Stimulated activated CD4-positive, alpha-beta T cell treated with anti-CD3 and anti-CD28 coated beads, Interleukin-1b, Interleukin-23, amount 100 ng/mL, for 24 hours (primary cell): ENCODE measurements around the gene LRRC70.

Experiments
- DNase-seq, 4 experiments: peaks; one replicate each; pipeline ENCODE4 v3.0.0-alpha.2; 2020; ENCODE audit warnings: low read depth in 4 of 4, low spot score in 1 of 4

Gene LRRC70

GRCh38 chr5:62575066-62575465 lies 3.6 kb upstream of the LRRC70 start:
- no peak for DNase-seq

GRCh38 chr5:62575489-62575888 lies 3.1 kb upstream of the LRRC70 start:
- no peak for DNase-seq

- DNase-seq = no peak
Measured at GRCh38 chr5:62576570-62577170, 1.9 kb upstream of the LRRC70 start.

- DNase-seq = no peak
Measured at GRCh38 chr5:62577488-62577887, 1.1 kb upstream of the LRRC70 start.

- DNase-seq = no peak
Measured at GRCh38 chr5:62579761-62580160, 1.1 kb downstream of the LRRC70 start.

- no peak for DNase-seq
Measured at GRCh38 chr5:62581836-62582597, 3.4 kb downstream of the LRRC70 start.

GRCh38 chr5:62584391-62584790 lies 5.8 kb downstream of the LRRC70 start:
- no peak for DNase-seq

- no peak for DNase-seq
Measured at GRCh38 chr5:62585306-62585705, 6.7 kb downstream of the LRRC70 start.

GRCh38 chr5:62585751-62586150 lies 7.1 kb downstream of the LRRC70 start:
- DNase-seq = no peak

- DNase-seq = no peak
Measured at GRCh38 chr5:62587737-62588136, 9.1 kb downstream of the LRRC70 start.

- DNase-seq = no peak
Measured at GRCh38 chr5:62588668-62589067, 10.0 kb downstream of the LRRC70 start.

GRCh38 chr5:62589504-62589903 lies 10.9 kb downstream of the LRRC70 start:
- DNase-seq = no peak

- no peak for DNase-seq
Measured at GRCh38 chr5:62590387-62590786, 11.8 kb downstream of the LRRC70 start.

GRCh38 chr5:62592558-62592957 lies 13.9 kb downstream of the LRRC70 start:
- DNase-seq = no peak

GRCh38 chr5:62593331-62593730 lies 14.7 kb downstream of the LRRC70 start:
- no peak for DNase-seq

- no peak for DNase-seq
Measured at GRCh38 chr5:62594364-62594984, 15.9 kb downstream of the LRRC70 start.

- no peak for DNase-seq
Measured at GRCh38 chr5:62596096-62596495, 17.5 kb downstream of the LRRC70 start.

- no peak for DNase-seq
Measured at GRCh38 chr5:62596691-62597090, 18.1 kb downstream of the LRRC70 start.

GRCh38 chr5:62597314-62597713 lies 18.7 kb downstream of the LRRC70 start:
- no peak for DNase-seq

GRCh38 chr5:62600560-62601252 lies 22.1 kb downstream of the LRRC70 start:
- DNase-seq = no peak

- no peak for DNase-seq
Measured at GRCh38 chr5:62603934-62604333, 25.3 kb downstream of the LRRC70 start.

GRCh38 chr5:62605638-62606037 lies 27.0 kb downstream of the LRRC70 start:
- no peak for DNase-seq
